Upper lobe of left lung (tissue), 6 donors: ENCODE results near the gene NSMCE3. TPM values are rescaled to one million over a fixed set of nuclear protein-coding genes. Genes with fewer than 3 reads are reported as not detected.
A peak's percentile ranks its signal among the peaks of the same experiment; 100 is the strongest.

Experiments
- ATAC-seq, 2 donors: fragments of 200-7000 bp; cut with Tn5 transposase; one replicate each; pipeline ENCODE4 v1.9.1; 2022; ENCODE audit warnings: mild to moderate bottlenecking in 2 of 2, moderate library complexity in 2 of 2; ENCODE audit not compliant: low FRiP score in 2 of 2
- DNase-seq, 2 donors: peaks; one replicate each; pipeline ENCODE4 v3.0.0-alpha.2; 2019 to 2020
- H3K27ac ChIP-seq, 4 donors: fragments of 200-600 bp; sonication (generic); one replicate each; pipeline ENCODE4 v1.5.1; 2016 to 2019
- H3K27me3 ChIP-seq, 4 donors: fragments of 200-600 bp; sonication (generic); one replicate each; pipeline ENCODE4 v1.5.1; 2017 to 2019
- H3K36me3 ChIP-seq, 4 donors: fragments of 200-600 bp; sonication (generic); one replicate each; pipeline ENCODE4 v1.5.1; 2016 to 2019
- H3K4me1 ChIP-seq, 4 donors: fragments of 200-600 bp; sonication (generic); one replicate each; pipeline ENCODE4 v1.5.1; 2018 to 2019
- H3K4me3 ChIP-seq, 4 donors: fragments of 200-600 bp; sonication (generic); one replicate each; pipeline ENCODE4 v1.5.1; 2017 to 2019; ENCODE audit warnings: mild to moderate bottlenecking in 2 of 4, moderate library complexity in 1 of 4
- H3K9me3 ChIP-seq, 4 donors: fragments of 200-600 bp; sonication (generic); one replicate each; pipeline ENCODE4 v1.5.1; 2018 to 2019
- CTCF ChIP-seq, 6 experiments: fragments of 450-650 bp in 4 of 6; fragments of 200-600 bp in 2 of 6; sonication (generic) in 2 of 6; IDR thresholded peaks; one replicate each; pipeline ENCODE4 v1.5.1; 2016 to 2019; ENCODE audit warnings: antibody characterized with exemption in 6 of 6
- EP300 ChIP-seq, 4 donors: sonication (generic); formaldehyde crosslinking; IDR thresholded peaks; one replicate each; pipeline ENCODE4 v1.5.1; 2017; ENCODE audit warnings: antibody characterized with exemption in 4 of 4, control low read depth in 2 of 4
- POLR2A ChIP-seq, 4 donors: fragments of 450-650 bp; IDR thresholded peaks; one replicate each; pipeline ENCODE4 v1.5.1; 2016 to 2017; ENCODE audit warnings: antibody characterized with exemption in 4 of 4, mild to moderate bottlenecking in 2 of 4
- POLR2AphosphoS5 ChIP-seq, 2 donors: sonication (generic); formaldehyde crosslinking; IDR thresholded peaks; one replicate each; pipeline ENCODE4 v1.5.1; 2017; ENCODE audit warnings: antibody characterized with exemption in 2 of 2
- WGBS, 2 donors: methylation state at CpG; one replicate each; pipeline ENCODE4 v1.1.5; 2017 to 2018; 5-methylcytosine and 5-hydroxymethylcytosine counted together
- total RNA-seq, 6 donors: library from RNA; depleted of rRNA in 4 of 6; stranded (reverse); fragments of >200 nt in 4 of 6; gene quantifications; one replicate each; pipeline versions ENCODE4 v1.1.0 to v1.2.1, GENCODE V29; 2016 to 2021
- donor health status: DM: no; HTN: no; CAD: no; lungs with moderate emphysema.
- donor health status: DM: no; HTN: yes; CAD: no; lungs with severe emphysema.

Gene NSMCE3
- total RNA-seq, 6 donors from 2014 or later: 3.1 to 10.6 (median 6.9) TPM

DNA sequence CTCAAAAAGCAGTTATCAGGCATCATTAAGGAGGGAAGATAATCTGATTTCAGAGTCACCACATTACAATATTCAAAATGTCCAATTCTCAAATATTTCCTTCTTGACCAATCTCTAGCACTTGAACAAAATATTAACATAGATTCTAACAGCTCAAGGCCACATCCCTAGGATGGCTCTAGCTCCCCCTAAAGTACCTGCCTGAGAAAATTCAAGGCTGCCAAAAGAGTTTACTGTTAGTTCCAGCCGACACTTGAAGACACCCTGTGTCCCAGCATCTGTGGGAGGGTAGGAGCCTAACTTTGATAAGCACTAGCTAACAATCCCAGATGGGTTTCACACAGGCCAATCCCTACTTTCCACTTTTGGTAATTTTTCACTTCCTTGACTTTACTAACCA is 10.4 kb downstream of the NSMCE3 start:
- no peaks in the 10 kb centered on the region for H3K4me1 ChIP-seq
- H3K27me3 ChIP-seq: no peaks in the 10 kb centered on the region
- H3K27ac ChIP-seq: no peak overlapping the region
- no peak for TF ChIP-seq CTCF (IDR thresholded peaks at IDR 0.05)
- TF ChIP-seq POLR2A (IDR thresholded peaks at IDR 0.05): no peak
- TF ChIP-seq POLR2AphosphoS5 (IDR thresholded peaks at IDR 0.05): no peak
- TF ChIP-seq EP300 (IDR thresholded peaks at IDR 0.05): no peak
- DNase-seq (no peak), ATAC-seq (no peak)
- 25 to 45% methylated on average over 1 of the region's 1 CpG for WGBS, 2 donors
- no peak overlapping the region for H3K4me3 ChIP-seq
- no peaks in the 10 kb centered on the region for H3K36me3 ChIP-seq
- H3K9me3 ChIP-seq: no peaks in the 10 kb centered on the region

DNA sequence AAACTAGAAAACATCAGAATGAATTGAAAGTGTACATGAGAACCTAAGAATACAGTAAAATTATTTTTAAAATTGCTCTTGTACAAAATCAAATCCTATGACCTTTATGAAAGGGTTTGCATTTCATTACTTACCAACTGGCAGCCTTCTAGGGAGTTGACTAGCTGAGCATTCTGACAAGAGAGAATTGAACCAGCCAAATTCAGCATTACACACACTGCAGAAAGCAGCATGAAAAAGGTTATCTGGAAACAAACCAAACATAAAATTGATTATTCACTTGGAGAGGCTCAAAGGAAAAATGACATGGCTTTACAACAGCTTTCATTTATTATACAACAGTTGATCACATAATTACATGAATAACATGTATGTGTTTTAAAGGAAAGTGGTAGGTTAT is 17.4 kb downstream of the NSMCE3 start:
- no peak for DNase-seq
- no peak for ATAC-seq
- H3K4me3 ChIP-seq: no peak overlapping the region
- H3K27me3 ChIP-seq: no peaks in the 10 kb centered on the region
- H3K27ac ChIP-seq: no peak overlapping the region
- no peaks in the 10 kb centered on the region for H3K9me3 ChIP-seq
- no peak for TF ChIP-seq CTCF (IDR thresholded peaks at IDR 0.05)
- H3K4me1 ChIP-seq: no peaks in the 10 kb centered on the region
- no peaks in the 10 kb centered on the region for H3K36me3 ChIP-seq

DNA sequence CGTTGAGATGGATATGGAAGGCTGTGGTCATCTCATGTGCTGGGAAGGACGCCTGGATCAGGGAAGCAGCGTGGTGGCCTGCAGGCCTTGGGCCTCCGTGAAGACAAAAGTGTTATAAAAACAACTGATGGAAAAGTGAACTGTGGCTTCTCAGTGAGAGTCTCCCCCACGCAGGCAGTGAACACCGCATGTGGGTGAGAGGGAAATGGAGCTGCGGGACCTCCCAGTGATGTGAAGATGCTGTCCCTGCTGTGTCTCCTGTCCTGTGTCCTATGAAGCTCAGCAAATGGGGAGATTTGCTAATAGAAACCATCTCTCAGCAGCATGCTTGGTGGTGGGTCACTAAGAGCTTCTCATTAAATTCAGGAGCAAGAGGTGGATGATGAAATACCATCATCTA is 25.1 kb downstream of the NSMCE3 start:
- no peak for ATAC-seq
- H3K27me3 ChIP-seq: no peaks in the 10 kb centered on the region
- H3K4me1 ChIP-seq: no peaks in the 10 kb centered on the region
- no peaks in the 10 kb centered on the region for H3K36me3 ChIP-seq
- no peak for TF ChIP-seq POLR2A (IDR thresholded peaks at IDR 0.05)
- no peak for TF ChIP-seq CTCF (IDR thresholded peaks at IDR 0.05)
- no peak for TF ChIP-seq POLR2AphosphoS5 (IDR thresholded peaks at IDR 0.05)
- TF ChIP-seq EP300 (IDR thresholded peaks at IDR 0.05): no peak
- no peak overlapping the region for H3K27ac ChIP-seq
- no peaks in the 10 kb centered on the region for H3K9me3 ChIP-seq
- no peak overlapping the region for H3K4me3 ChIP-seq
- DNase-seq: no peak
- 82 to 85% methylated on average over 7 of the region's 7 CpGs for WGBS, 2 donors

GRCh38 chr15:29244123-29244522 is 25.5 kb downstream of the NSMCE3 start:
- no peak overlapping the region for H3K4me3 ChIP-seq
- DNase-seq (no peak), ATAC-seq (no peak)
- 85 to 88% methylated on average over 4 of the region's 4 CpGs for WGBS, 2 donors
- H3K27ac ChIP-seq: no peak overlapping the region
- no peaks in the 10 kb centered on the region for H3K36me3 ChIP-seq
- H3K4me1 ChIP-seq: no peaks in the 10 kb centered on the region
- TF ChIP-seq POLR2A (IDR thresholded peaks at IDR 0.05): no peak
- TF ChIP-seq EP300 (IDR thresholded peaks at IDR 0.05): no peak
- no peak for TF ChIP-seq POLR2AphosphoS5 (IDR thresholded peaks at IDR 0.05)
- TF ChIP-seq CTCF (IDR thresholded peaks at IDR 0.05): no peak
- no peaks in the 10 kb centered on the region for H3K9me3 ChIP-seq
- H3K27me3 ChIP-seq: no peaks in the 10 kb centered on the region

DNA sequence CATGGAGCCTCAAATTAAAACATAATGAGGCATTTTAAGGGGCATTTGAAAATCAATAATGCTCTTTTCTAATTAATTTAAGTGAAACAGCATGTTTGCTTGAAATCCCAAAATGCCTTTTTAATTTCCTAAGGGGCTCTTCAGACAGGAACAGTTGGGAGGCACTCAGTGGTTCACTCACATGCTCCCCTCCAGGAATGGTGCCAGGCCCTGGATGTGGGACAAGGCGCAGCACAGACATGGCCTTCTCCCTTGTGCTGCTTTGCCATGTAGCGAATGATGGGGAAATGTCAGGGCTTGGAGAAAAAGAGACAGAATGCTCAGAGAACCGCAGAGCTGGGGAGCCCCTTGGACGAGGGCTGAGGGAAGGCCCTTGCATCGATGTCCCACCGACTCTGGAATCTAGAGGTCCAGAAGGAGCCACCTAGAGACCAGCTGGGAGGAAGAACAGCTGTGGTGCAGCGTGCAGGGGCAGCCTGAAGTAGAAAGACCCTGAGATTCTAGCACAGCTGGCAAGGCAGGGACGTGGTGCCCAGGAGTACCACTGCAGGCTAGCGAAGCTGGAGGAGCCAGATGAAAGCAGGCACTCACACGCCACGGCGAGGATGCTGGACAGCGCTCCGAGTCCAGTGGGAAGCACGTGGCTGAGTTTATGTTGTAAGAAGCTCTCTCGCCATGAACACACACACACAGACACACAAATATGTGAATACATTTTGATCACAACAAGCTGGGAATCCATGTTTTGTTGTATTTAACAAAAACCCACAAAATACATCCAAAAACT is 27.0 kb downstream of the NSMCE3 start:
- WGBS, 2 donors: 77 to 86% methylated on average over 16 of the region's 16 CpGs
- no peaks in the 10 kb centered on the region for H3K4me1 ChIP-seq

More for the DNA sequence above, 27.0 kb downstream of the NSMCE3 start:
- H3K4me3 ChIP-seq: no peak overlapping the region
- ATAC-seq (no peak), DNase-seq (peak in 1 of 2 donors; percentile 43)
- H3K27ac ChIP-seq: no peak overlapping the region
- H3K9me3 ChIP-seq: no peaks in the 10 kb centered on the region
- H3K36me3 ChIP-seq: no peaks in the 10 kb centered on the region
- TF ChIP-seq CTCF (IDR thresholded peaks at IDR 0.05): no peak
- TF ChIP-seq POLR2AphosphoS5 (IDR thresholded peaks at IDR 0.05): no peak
- no peak for TF ChIP-seq EP300 (IDR thresholded peaks at IDR 0.05)
- no peak for TF ChIP-seq POLR2A (IDR thresholded peaks at IDR 0.05)
- no peaks in the 10 kb centered on the region for H3K27me3 ChIP-seq
